NCI-H510A treated with DMSO at 0.1 percent for 48 hours (cell line): ENCODE results near the gene FAT3.

Experiments
- DNase-seq: peaks from one replicate; lab custom pipeline; 2025; lab: John Stamatoyannopoulos, UW

The FAT3 gene

GRCh38 chr11:92227959-92228935 lies 3.6 kb downstream of the FAT3 start:
- DNase-seq, result peak; percentile 34

GRCh38 chr11:92236856-92237255 lies 12.2 kb downstream of the FAT3 start:
- no peak for DNase-seq

- DNase-seq, result no peak
Observed at GRCh38 chr11:92240916-92241315, 16.3 kb downstream of the FAT3 start.

GRCh38 chr11:92245700-92246271 lies 21.2 kb downstream of the FAT3 start:
- no peak for DNase-seq

- peak; percentile 20 for DNase-seq
Observed at GRCh38 chr11:92246630-92247029, 22.0 kb downstream of the FAT3 start.

- DNase-seq, result no peak
Observed at GRCh38 chr11:92249156-92249753, 24.6 kb downstream of the FAT3 start.

- DNase-seq, result no peak
Observed at GRCh38 chr11:92251980-92252379, 27.4 kb downstream of the FAT3 start.

- no peak for DNase-seq
Observed at GRCh38 chr11:92253421-92253820, 28.8 kb downstream of the FAT3 start.

- peak; percentile 17 for DNase-seq
Observed at GRCh38 chr11:92253945-92254344, 29.3 kb downstream of the FAT3 start.

- no peak for DNase-seq
Observed at GRCh38 chr11:92257536-92257935, 32.9 kb downstream of the FAT3 start.

- peak; percentile 65 for DNase-seq
Observed at GRCh38 chr11:92259861-92260260, 35.2 kb downstream of the FAT3 start.

- DNase-seq, result no peak
Observed at GRCh38 chr11:92264350-92264749, 39.7 kb downstream of the FAT3 start.

GRCh38 chr11:92266806-92267205 lies 42.2 kb downstream of the FAT3 start:
- no peak for DNase-seq

GRCh38 chr11:92267278-92267677 lies 42.7 kb downstream of the FAT3 start:
- DNase-seq, result no peak

- no peak for DNase-seq
Observed at GRCh38 chr11:92267968-92268367, 43.4 kb downstream of the FAT3 start.

GRCh38 chr11:92268546-92268945 lies 43.9 kb downstream of the FAT3 start:
- no peak for DNase-seq

- DNase-seq, result no peak
Observed at GRCh38 chr11:92269021-92269420, 44.4 kb downstream of the FAT3 start.

- DNase-seq, result no peak
Observed at GRCh38 chr11:92269841-92270240, 45.2 kb downstream of the FAT3 start.

- no peak for DNase-seq
Observed at GRCh38 chr11:92272651-92273050, 48.0 kb downstream of the FAT3 start.
